HG02840 (cell line): ENCODE data around the gene PODXL2.
"Not testable (repeated sequence)": the region's sequence is repeated elsewhere in the genome, so short reads cannot be mapped to it uniquely, and the experiment has no call there.

Source experiments
- ATAC-seq: cut with Tn5 transposase; IDR thresholded peaks from one replicate; pipeline ENCODE4 v1.9.1; 2021; ENCODE audit warnings: mild to moderate bottlenecking, moderate library complexity, moderate number of reproducible peaks; ENCODE audit not compliant: unreplicated experiment, low FRiP score

The PODXL2 gene

GRCh38 chr3:127604546-127605165 lies 24.3 kb upstream of the PODXL2 start:
- no peak for ATAC-seq

- ATAC-seq: not testable (repeated sequence)
Measured at GRCh38 chr3:127605547-127605946, 23.4 kb upstream of the PODXL2 start.

GRCh38 chr3:127606086-127606805 lies 22.7 kb upstream of the PODXL2 start:
- ATAC-seq: no peak

GRCh38 chr3:127606981-127607595 lies 21.9 kb upstream of the PODXL2 start:
- no peak for ATAC-seq

GRCh38 chr3:127607675-127608361 lies 21.2 kb upstream of the PODXL2 start:
- no peak for ATAC-seq

GRCh38 chr3:127608362-127608718 lies 20.6 kb upstream of the PODXL2 start:
- no peak for ATAC-seq

- no peak for ATAC-seq
Measured at GRCh38 chr3:127610105-127610504, 18.9 kb upstream of the PODXL2 start.

- ATAC-seq: no peak
Measured at GRCh38 chr3:127611251-127611650, 17.7 kb upstream of the PODXL2 start.

GRCh38 chr3:127612966-127613365 lies 16.0 kb upstream of the PODXL2 start:
- no peak for ATAC-seq

GRCh38 chr3:127613406-127613805 lies 15.6 kb upstream of the PODXL2 start:
- no peak for ATAC-seq

GRCh38 chr3:127614928-127615589 lies 13.9 kb upstream of the PODXL2 start:
- ATAC-seq: no peak

GRCh38 chr3:127615631-127616305 lies 13.2 kb upstream of the PODXL2 start:
- no peak for ATAC-seq

- no peak for ATAC-seq
Measured at GRCh38 chr3:127616836-127617605, 12.0 kb upstream of the PODXL2 start.

GRCh38 chr3:127618891-127619290 lies 10.1 kb upstream of the PODXL2 start:
- ATAC-seq: no peak

GRCh38 chr3:127620637-127621375 lies 8.2 kb upstream of the PODXL2 start:
- ATAC-seq: no peak

GRCh38 chr3:127622031-127622430 lies 7.0 kb upstream of the PODXL2 start:
- no peak for ATAC-seq

- no peak for ATAC-seq
Measured at GRCh38 chr3:127622772-127623576, 6.0 kb upstream of the PODXL2 start.

- ATAC-seq: no peak
Measured at GRCh38 chr3:127624063-127624462, 4.9 kb upstream of the PODXL2 start.
